GM18873 (cell line): ENCODE measurements around the gene ZC2HC1C.
"Not testable (repeated sequence)": the region's sequence is repeated elsewhere in the genome, so short reads cannot be mapped to it uniquely, and the experiment has no call there.

Experiments used
- ATAC-seq: cut with Tn5 transposase; IDR thresholded peaks from one replicate; pipeline ENCODE4 v1.9.1; 2021; ENCODE audit warnings: mild to moderate bottlenecking, moderate library complexity, moderate number of reproducible peaks; ENCODE audit not compliant: unreplicated experiment, low FRiP score

ZC2HC1C gene

DNA sequence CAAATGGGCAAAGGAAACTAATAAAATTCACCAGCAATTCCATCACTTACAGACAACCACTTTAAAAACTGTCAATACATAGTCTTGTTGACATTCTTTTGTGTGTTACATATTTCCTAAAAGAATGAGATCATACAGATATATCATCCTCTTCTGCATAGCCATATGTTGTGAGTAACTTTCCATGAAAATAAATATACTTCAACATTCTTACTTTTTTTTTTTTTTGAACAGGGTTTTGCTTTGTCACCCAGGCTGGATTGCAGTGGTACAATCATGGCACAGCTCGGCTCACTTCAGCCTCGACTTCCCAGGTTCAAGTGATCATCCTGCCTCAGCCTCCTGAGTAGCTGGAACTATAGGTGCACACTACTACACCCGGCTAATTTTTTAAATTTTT, 20.9 kb downstream of the ZC2HC1C start:
- ATAC-seq: no peak

DNA sequence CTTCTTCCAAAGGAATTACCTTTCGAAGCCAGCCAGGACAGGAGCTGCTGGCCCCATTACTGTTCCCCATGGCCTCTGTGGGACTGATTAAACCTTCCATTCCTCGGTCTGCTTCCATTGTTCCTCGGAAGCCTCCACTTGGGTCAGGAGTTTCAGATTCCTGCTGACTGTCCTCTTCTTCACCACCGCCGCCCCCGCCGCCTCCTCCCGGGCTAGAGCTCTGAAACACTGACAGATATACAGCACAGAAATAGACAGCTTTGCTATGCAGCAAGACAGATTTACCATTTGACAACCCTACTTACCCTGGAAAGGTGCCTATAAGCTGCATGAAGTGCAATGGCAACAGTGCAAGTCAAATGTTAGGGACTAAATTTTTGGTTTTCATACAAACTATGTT, 21.8 kb downstream of the ZC2HC1C start:
- no peak for ATAC-seq

DNA sequence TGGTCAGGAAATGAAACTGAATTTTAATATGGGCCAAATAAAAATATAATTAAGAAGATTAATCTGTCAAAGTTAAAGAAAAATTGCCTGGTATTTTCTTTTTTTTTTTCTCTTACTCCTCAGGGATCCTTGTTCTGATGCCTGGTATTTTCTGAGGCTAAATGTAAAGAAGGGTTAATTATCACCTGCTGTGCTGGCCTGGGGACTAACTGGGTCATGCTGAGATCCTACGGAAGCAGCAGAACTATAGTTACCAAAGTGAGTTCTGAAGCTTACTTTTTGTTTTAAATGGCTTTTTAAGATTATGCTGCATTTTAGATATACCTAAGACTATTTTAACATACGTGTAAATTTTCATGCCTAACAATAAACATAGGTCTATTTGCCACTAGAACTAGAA, 23.3 kb downstream of the ZC2HC1C start:
- ATAC-seq: no peak

DNA sequence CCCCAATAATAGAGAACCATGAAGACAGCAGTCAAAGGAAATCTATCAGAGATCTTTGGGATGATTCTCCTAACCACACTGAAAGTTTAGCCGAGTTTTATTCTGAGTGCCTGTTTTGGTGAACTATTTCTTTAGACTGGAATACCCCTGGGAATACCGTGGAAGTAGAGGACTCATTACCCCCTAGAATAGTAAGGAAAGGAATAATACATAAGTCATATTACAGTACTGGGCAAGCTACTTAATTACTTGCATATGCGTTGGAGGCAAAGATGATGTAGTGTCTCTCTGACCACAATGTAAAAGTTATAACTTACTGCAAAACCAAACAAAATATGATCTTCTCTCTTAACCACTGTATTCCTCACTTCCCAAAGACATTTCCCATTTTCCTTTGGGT, 25.5 kb downstream of the ZC2HC1C start:
- ATAC-seq: no peak

DNA sequence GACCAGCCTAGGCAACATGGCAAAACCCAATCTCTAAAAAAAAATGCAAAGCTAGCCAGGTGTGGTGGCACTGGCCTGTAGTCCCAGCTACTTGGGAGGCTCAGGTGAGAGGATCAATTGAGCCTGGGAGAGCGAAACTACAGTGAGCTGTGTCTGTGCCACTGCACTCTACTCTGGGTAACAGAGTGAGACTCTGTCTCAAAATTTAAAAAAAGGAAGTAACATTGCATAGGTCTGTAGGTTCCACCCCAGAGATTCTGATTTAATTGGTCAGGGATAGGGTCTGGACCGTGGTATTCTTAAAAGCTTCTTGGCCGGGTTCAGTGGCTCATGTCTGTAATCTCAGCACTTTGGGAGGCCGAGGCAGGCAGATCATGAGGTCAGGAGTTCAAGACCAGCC, 26.2 kb downstream of the ZC2HC1C start:
- no peak for ATAC-seq

DNA sequence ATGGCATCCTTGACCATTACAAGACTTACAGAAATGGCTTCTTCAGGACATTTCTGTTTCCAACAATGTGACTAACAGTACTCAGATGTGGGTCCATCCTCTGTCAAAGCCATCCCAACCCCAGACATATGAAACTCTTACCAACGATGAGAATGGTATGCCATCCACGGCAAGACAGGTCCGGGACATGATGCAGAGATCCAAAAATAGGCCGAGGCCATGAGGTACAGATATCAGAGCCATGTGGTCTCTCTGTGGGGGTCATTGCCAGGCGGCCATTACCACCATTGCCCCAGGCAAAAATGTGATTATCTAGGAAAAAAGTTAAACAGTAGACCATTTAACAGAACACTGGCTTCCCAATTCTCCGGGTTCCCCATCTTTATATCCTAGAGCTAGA, 27.5 kb downstream of the ZC2HC1C start:
- ATAC-seq: no peak

DNA sequence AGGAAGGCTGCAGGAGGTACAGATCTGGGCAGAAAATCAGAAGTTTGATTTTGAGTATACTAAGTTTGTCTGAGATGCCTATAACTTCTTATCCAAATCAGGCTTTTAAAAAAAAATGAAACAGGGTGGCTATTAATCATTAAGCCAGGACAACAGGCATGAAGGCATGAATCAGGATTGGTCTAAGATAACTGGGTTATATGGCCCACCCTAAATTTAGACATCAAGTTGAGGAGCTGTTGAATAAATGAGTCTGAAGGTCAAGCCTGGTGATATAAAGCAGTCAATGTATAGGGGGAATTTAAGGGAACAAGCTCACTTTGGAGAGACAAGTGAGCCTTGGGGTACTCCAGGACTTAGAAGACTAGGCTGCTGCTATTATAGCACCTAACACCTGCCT, 28.8 kb downstream of the ZC2HC1C start:
- no peak for ATAC-seq

DNA sequence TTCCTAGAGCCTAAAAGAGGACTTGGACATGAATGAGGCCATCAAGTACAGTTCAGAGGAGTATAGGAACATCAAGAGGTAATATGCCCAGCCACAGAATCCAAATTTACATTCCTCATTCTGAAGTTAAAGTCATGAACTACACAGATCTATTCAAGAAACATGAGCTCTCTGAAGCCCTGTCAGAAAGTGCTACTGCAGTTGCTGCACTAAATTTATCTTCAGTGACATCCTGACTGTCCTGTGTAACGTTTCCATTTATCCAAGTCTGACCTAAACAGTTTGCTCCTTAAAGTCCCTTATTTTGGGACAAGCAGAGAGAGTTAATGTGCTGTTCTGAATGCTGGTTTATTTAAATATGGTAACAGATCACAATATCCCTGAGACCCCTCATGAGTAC, 29.2 kb downstream of the ZC2HC1C start:
- no peak for ATAC-seq

DNA sequence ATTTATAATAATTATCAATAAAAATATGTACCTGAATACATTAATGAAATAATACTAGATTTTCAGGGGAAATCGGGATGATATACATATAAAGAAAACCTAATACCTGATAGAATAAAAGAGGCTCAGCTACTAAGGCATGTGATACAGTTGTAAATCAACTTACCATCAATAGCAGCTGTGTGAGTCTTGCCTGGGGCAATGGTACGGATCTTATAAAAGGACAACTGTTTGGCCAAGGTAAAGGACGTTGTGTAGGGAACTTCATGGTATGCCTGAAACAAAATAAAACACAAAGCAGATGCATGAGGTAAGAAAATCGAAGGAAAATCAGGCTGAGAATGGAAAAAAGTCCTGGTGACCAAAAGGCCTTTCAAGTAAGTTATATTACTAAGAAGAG, 32.0 kb downstream of the ZC2HC1C start:
- no peak for ATAC-seq

DNA sequence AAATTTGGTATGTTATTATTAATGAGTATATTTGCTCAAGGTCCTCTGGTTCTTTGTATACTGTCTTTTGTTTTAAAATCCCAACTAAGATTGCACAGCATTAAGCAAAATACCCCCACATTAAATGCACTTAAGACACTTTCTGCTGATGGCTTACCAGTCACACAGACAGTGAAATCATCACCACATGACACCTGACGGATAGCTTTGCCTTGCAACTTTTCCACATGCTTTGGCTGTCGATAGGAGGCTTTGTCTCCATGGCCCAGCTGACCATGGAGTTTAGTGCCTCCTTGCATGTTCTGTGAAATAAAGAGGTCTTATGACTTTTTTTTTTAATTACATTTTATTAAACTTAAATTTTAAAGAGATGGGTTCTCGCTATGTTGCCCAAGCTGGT, 37.7 kb downstream of the ZC2HC1C start:
- ATAC-seq: no peak

DNA sequence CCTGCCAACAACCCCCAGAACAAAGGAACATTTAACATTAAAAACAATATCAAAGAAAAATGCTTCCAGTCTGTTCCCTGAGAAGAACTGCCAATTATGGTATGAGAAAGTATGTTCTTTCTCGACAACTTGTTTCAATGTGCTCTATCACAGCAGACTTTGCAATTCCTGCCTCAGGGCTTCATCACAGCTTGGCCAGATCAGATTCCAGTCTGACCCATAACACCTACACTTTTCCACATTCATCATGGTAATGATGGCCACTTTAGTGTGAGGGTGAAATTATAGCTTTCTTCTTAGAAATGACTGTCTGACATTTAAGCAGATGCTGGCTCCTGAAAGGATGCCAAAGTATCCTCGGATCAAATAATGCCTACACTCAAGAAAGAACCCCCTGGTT, 40.4 kb downstream of the ZC2HC1C start:
- no peak for ATAC-seq

DNA sequence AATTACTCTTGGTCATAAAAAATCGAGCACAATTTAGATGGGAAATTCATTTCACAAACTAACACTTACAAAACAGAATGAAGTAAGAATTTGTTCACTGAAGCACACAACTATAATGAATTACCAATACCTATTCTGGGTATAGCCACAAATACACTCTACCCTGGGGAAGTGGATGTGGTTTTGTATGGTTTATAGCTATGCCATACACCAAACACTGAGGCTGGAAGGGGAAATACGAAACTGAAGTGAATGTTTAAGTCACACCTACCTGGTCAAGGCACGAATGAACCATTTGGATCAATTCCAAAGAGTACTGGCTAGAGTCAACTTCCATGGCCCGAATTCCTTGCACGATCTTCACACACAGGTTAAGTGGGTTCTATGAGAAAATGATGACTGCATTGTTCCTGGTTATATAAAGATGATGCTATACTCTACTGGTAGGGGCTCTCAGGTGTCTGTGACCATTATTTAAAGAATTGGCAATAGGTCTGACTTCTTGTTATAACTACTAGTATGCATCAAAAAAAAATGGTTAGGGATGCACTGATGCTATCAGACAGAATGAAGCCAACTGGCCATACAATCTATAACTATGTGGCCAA, 44.6 kb downstream of the ZC2HC1C start:
- no peak for ATAC-seq

DNA sequence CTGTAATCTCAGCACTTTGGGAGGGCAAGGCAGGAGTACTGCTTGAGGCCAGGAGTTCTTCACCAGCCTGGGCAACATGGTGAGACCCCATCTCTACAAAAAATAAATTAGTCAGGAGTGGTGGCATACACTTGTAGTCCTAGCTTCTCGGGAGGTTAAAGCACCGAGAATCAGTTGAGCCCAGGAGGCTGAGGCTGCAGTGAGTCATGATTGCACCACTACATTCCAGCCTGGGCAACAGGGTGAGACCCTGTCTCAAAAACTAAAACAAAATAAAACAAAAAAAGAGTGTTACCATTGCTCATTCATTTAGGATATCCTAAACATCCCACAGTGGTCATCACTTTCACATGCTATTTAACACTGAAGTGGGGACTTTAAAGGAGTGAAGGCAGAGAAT, 49.6 kb downstream of the ZC2HC1C start:
- no peak for ATAC-seq

DNA sequence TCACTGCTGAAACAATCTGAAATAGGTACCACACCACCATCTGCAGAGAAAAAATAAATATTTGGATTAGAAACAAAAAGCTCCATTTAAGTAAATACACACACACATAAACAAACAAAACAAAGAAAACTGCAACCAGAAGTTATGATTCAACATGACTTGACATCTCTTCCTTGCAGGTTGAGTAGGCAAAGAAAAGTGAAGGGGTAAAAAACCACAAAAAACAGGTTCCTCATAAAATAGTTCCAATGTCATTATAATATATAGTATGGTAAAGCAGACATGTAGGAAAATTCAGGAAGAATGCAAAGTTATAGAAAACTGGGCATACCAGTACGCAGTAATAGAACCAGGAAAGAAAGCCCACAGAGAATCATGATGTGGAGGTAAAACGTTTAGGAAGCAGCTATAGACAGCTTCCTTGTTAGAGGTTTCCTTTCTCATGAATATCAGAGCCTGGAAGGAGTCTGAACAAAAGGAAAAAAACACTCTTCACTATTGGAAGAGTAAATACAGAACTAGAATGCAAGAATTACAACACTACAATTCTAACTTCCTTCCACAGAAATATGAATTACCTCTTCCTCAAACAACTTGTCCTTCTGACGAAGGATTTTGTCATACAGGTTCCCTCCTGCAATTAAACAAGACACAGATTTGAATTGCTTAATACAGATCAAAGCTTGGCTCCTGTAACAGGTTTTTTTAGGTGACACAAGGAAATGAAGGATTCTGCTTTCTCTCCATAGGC, 51.3 kb downstream of the ZC2HC1C start:
- no peak for ATAC-seq

DNA sequence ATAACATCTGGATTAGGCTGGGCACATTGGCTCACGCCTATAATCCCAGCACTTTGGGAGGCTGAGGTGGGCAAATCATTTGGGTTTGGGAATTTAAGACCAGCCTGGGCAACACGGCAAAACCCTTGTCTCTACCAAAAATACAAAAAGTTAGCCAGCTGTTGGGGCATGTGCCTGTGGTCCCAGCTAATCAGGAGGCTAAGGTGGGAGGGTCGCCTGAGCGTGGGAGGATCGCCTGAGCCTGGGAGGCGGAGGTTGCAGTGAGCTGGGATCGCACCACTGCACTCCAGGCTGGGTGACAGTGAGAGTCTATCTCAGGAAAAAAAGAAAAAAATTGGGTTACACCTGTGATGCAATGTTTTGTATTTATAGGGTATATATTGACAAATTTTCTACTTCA, 52.1 kb downstream of the ZC2HC1C start:
- no peak for ATAC-seq

DNA sequence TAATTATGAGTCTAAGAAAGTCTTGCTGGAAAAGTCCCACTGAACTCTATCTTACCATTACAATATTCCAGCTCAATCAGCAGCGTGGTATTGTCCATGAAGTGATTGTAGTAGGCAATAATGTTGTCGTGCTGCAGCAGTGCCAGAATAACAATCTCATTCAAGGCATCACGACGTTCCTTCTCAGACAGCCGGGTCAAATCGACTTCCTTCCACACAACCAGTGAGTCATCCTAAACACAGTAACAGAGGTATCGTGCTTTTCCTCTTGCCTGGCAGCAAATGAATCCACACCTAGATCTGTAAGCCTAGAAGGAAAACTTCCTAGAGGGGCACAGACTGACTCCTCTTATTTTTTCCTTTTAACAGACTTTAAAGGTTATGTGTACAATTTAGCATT, 54.5 kb downstream of the ZC2HC1C start:
- ATAC-seq: no peak

DNA sequence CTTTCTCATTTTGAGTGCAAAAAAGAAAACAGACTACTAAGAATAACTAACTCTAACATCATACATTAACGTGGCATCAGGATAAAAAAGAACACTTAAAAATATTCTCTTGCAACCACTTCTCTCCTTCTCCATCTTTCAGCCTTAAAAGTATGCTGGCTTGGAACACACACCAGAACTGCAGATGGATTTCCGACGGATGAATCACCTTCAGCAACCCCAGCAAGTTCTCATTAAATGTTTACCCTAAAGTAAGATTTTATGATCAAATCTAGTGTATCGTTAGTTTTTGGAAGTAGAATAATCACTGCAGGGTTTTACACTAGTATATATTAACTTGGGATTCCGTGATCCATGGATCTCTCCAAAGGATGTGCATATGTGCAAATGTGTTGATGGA, 56.2 kb downstream of the ZC2HC1C start:
- no peak for ATAC-seq

DNA sequence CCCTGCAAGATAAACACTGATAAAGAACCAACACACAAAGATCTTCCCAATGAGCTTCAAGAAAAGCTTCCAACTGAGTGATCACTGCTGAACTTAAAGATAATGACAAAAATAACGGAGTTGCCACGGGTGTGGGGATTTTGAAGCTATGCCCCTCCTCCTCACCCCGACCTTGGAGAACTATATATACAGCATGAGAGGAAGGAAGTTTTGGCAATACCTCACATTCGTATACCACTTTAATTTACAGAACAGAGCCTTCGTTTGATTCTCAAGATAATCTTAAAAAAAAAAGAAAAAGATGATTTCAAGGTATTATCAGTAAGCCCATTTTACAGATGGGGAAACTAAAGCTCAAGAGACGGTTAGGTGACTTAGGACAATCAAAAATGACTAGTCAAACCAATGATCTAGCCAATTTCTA, 56.7 kb downstream of the ZC2HC1C start:
- no peak for ATAC-seq

DNA sequence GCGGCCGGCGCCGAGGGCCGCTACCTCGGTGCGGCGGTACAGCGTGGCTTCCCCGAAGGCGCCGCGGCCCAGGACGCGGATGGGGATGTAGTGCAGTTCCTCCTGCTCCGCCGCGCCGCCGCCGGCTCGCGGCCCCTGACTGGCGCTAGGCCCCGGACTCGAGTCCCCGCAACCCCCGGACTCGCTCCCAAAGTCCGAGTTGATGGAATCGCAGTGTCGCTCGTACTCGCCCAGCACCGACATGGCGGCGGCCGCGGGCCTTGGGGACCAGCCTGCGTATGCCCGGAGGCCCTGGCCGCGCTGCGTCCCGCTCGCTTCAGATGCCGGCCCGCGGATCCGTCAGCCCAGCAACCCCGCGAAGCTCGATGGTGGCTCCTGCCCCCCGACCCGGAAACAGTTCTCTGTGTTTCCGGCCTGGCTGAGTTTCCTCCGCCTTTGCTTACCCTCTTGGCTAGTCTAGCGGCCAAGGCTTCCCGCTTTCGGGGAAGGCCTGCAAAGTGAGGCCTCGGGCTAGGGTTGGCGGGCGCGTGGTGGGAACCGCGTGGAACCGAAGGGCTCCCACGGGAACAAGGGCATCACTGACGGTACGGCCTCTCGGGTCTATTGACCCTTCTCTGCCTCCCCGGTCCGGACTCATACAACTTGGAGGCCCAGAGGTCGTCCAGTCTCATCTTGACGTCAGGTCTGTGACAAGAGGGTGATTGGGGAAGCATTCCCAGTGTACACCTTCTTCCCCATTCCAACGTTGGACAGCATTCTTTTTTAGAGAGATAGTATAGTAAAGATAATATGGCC, 57.4 kb downstream of the ZC2HC1C start, which contains the start of gene NEK9:
Gene NEK9, minus strand, starts transcription at position 370 of the 795 bp plus-strand sequence. Its CDS starts 127 bp downstream, at position 243.
- ATAC-seq: peak; percentile 74

DNA sequence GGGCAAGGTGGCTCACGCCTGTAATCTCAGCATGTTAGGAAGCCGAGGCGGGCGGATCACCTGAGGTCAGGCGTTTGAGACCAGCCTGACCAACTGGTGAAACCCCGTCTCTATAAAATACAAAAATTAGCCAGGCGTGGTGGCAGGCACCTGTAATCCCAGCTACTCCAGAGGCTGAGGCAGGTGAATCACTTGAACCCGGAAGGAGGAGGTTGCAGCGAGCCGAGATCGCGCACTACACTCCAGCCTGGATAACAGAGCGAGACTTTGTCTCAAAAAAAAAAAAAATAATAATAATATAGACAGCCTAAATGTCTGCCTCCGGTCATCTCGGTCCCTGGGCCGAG, 58.0 kb downstream of the ZC2HC1C start:
- not testable (repeated sequence) for ATAC-seq

DNA sequence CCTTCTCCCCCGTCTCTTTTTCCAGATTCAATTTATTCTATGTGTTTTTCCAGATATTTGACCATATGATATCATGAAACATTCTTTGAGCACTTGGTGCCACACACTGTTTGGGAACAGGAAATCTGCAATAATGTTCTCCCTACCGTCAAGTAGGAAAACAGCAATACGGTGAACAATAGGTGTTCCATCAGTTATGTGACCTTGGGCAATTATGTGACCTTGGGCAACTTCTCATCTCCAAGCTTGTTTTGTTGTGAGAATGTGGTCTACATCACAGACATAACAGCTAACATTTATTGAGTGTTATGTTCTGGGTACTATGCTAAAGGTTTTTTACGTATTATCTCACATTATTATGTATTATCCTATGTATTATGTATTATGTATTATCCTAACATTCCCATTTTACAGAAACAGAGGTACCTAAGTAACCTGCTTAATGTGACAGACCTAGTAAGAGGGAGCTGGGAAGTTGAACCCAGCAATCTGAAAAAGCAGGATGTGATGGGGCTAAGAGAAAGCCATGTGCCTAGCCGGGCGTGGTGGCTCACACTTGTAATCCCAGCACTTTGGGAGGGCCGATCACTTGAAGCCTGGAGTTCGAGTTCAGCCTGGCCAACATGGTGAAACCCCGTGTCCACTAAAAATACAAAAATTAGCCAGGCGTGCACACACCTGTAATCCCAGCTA, 58.6 kb downstream of the ZC2HC1C start:
- no peak for ATAC-seq
